Upper lobe of left lung (tissue), 6 donors: ENCODE measurements around the gene RNF215. TPM values are rescaled to one million over a fixed set of nuclear protein-coding genes. Genes with fewer than 3 reads are reported as not detected.

Experiments
- ATAC-seq, 2 donors: fragments of 200-7000 bp; cut with Tn5 transposase; one replicate each; pipeline ENCODE4 v1.9.1; 2022; ENCODE audit warnings: mild to moderate bottlenecking in 2 of 2, moderate library complexity in 2 of 2; ENCODE audit not compliant: low FRiP score in 2 of 2
- DNase-seq, 2 donors: peaks; one replicate each; pipeline ENCODE4 v3.0.0-alpha.2; 2019 to 2020
- H3K27ac ChIP-seq, 4 donors: fragments of 200-600 bp; sonication (generic); one replicate each; pipeline ENCODE4 v1.5.1; 2016 to 2019
- H3K27me3 ChIP-seq, 4 donors: fragments of 200-600 bp; sonication (generic); one replicate each; pipeline ENCODE4 v1.5.1; 2017 to 2019
- H3K36me3 ChIP-seq, 4 donors: fragments of 200-600 bp; sonication (generic); one replicate each; pipeline ENCODE4 v1.5.1; 2016 to 2019
- H3K4me1 ChIP-seq, 4 donors: fragments of 200-600 bp; sonication (generic); one replicate each; pipeline ENCODE4 v1.5.1; 2018 to 2019
- H3K4me3 ChIP-seq, 4 donors: fragments of 200-600 bp; sonication (generic); one replicate each; pipeline ENCODE4 v1.5.1; 2017 to 2019; ENCODE audit warnings: mild to moderate bottlenecking in 2 of 4, moderate library complexity in 1 of 4
- H3K9me3 ChIP-seq, 4 donors: fragments of 200-600 bp; sonication (generic); one replicate each; pipeline ENCODE4 v1.5.1; 2018 to 2019
- EP300 ChIP-seq, 4 donors: sonication (generic); formaldehyde crosslinking; IDR thresholded peaks; one replicate each; pipeline ENCODE4 v1.5.1; 2017; ENCODE audit warnings: antibody characterized with exemption in 4 of 4, control low read depth in 2 of 4
- POLR2A ChIP-seq, 4 donors: fragments of 450-650 bp; IDR thresholded peaks; one replicate each; pipeline ENCODE4 v1.5.1; 2016 to 2017; ENCODE audit warnings: antibody characterized with exemption in 4 of 4, mild to moderate bottlenecking in 2 of 4
- POLR2AphosphoS5 ChIP-seq, 2 donors: sonication (generic); formaldehyde crosslinking; IDR thresholded peaks; one replicate each; pipeline ENCODE4 v1.5.1; 2017; ENCODE audit warnings: antibody characterized with exemption in 2 of 2
- WGBS, 2 donors: methylation state at CpG; one replicate each; pipeline ENCODE4 v1.1.5; 2017 to 2018; 5-methylcytosine and 5-hydroxymethylcytosine counted together
- total RNA-seq, 6 donors: library from RNA; depleted of rRNA in 4 of 6; stranded (reverse); fragments of >200 nt in 4 of 6; gene quantifications; one replicate each; pipeline versions ENCODE4 v1.1.0 to v1.2.1, GENCODE V29; 2016 to 2021
- TF ChIP-seq, protein P1 (sequence below), 6 experiments: fragments of 450-650 bp in 4 of 6; fragments of 200-600 bp in 2 of 6; sonication (generic) in 2 of 6; IDR thresholded peaks; one replicate each; pipeline ENCODE4 v1.5.1; 2016 to 2019; ENCODE audit warnings: antibody characterized with exemption in 6 of 6
- donor health status: DM: no; HTN: no; CAD: no; lungs with moderate emphysema.
- donor health status: DM: no; HTN: yes; CAD: no; lungs with severe emphysema.

Gene RNF215
- 10 to 100 TPM in 5 of 6 donors, 1 to 10 TPM in 1; 9.3 to 30.3 (median 16.5) TPM for total RNA-seq

DNA sequence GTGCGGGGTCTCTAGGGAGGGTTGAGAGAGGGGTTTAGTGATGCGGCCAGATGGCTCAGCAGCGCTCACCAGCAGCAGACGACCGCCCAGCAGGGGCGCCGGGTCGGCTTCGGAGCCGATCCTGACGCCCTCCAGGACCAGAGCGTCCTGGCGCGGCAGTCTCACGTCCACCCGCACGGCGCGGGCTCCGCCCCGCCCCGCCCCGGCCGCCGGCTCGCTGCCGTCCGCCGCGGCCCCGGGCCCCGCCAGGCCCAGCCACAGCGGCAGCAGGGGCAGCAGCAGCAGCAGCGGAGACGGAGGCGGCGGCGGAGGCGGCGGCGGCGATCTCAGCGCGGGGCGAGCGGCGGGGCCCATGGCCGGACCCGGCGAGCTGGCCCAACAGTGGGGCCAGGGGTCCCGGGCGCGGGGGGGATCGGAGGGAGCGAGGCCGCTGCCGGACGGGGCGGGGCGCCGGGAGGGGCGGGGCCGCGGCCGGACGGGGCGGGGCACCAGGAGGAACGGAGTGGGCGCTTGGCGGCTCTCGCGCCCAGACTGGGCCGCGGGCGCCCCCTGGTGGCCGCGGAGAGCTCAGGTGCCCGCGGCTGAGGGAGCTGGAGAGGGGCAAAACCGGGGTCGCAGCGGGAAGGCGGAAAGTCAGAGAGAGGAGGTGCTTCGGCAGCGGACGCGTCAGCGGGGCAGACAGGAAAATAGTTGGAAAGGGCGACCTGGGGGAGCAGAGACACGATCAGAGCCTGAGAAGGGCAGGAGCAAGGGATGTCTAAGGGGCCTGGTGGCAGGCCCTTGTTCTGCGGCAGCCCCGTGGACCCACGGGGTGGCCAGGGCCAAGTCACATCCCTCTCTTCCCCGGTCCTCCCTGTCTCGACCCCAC, at the start of gene RNF215:
RNF215 (minus strand) TSS at position 452 of the 868 bp plus-strand sequence; CDS start at position 354, 98 bp downstream.
- ATAC-seq (peak; percentile 93 to 97), DNase-seq (peak; percentile 84 to 99)
- peak in 1 of 4 donors; percentile 26 for TF ChIP-seq POLR2A (IDR thresholded peaks at IDR 0.05)
- no peak for TF ChIP-seq POLR2AphosphoS5 (IDR thresholded peaks at IDR 0.05)
- TF ChIP-seq, protein P1, sequence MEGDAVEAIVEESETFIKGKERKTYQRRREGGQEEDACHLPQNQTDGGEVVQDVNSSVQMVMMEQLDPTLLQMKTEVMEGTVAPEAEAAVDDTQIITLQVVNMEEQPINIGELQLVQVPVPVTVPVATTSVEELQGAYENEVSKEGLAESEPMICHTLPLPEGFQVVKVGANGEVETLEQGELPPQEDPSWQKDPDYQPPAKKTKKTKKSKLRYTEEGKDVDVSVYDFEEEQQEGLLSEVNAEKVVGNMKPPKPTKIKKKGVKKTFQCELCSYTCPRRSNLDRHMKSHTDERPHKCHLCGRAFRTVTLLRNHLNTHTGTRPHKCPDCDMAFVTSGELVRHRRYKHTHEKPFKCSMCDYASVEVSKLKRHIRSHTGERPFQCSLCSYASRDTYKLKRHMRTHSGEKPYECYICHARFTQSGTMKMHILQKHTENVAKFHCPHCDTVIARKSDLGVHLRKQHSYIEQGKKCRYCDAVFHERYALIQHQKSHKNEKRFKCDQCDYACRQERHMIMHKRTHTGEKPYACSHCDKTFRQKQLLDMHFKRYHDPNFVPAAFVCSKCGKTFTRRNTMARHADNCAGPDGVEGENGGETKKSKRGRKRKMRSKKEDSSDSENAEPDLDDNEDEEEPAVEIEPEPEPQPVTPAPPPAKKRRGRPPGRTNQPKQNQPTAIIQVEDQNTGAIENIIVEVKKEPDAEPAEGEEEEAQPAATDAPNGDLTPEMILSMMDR (IDR thresholded peaks at IDR 0.05) = peak; percentile 95 to 98 (median 97)
- Histone ChIP-seq H3K36me3 (peaks cover 0 to 20% (median 5%) of the 10 kb centered on the region in 4 donors), H3K27me3 (no peaks in the 10 kb centered on the region), H3K27ac (peak within 1 kb of the TSS; percentile 60 to 88 (median 71)), H3K4me3 (peak within 1 kb of the TSS; percentile 41 to 73 (median 64)), H3K4me1 (peaks cover 10 to 17% (median 17%) of the 10 kb centered on the region in 4 donors), H3K9me3 (no peaks in the 10 kb centered on the region)
- 4 to 12% methylated on average over 20 to 33 of the region's 95 CpGs for WGBS, 2 donors

DNA sequence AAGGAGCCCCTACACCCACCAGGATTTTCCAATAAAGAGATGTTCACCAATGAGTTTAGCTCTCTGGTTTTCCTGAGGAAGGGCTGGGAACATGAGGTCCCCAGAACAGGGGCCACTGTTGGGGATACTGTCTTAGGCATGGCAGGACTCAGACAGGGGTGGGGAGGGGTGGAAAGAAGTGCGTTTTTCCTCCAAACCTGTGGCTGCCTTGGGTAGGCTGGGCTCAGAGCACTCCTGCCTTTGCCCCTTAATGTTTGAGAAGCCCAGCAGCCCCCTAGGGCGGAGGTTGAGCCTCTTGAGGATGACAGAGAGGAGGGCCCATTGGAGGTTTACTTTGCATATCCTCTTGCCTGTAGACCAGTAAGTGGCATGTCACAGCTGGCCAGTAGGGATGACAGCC, 49.0 kb upstream of the RNF215 start:
- TF ChIP-seq POLR2AphosphoS5 (IDR thresholded peaks at IDR 0.05) = no peak
- no peak for TF ChIP-seq POLR2A (IDR thresholded peaks at IDR 0.05)
- TF ChIP-seq, protein P1 (IDR thresholded peaks at IDR 0.05) = no peak
- no peak for TF ChIP-seq EP300 (IDR thresholded peaks at IDR 0.05)
- H3K27me3 ChIP-seq = no peaks in the 10 kb centered on the region
- no peak overlapping the region for H3K4me3 ChIP-seq
- no peaks in the 10 kb centered on the region for H3K36me3 ChIP-seq
- DNase-seq (no peak), ATAC-seq (no peak)
- no peaks in the 10 kb centered on the region for H3K9me3 ChIP-seq
- 89 to 90% methylated on average over 2 of the region's 2 CpGs for WGBS, 2 donors
- H3K27ac ChIP-seq = peak overlapping the region in 3 of 4 donors; percentile 62 to 76 (median 72)
- H3K4me1 ChIP-seq = no peaks in the 10 kb centered on the region

DNA sequence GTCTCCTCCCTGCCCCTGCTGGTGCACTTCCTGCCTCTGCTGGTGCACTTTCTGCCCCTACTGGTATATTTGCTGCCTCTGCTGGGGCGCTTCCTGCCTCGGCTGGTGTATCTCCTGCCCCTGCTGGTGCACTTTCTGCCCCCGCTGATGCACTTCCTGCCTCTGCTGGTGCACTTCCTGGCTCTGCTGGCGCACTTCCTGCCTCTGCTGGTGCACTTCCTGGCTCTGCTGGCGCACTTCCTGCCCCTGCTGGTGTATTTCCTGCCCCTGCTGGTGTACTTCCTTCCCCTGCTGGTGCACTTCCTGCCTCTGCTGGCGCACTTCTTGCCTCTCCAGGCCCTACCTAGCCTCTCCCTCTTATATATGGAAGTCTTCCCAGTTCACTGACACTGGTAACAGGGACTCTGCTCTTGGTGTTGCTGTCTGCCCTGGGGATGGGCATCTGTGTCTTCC, 48.5 kb upstream of the RNF215 start:
- DNase-seq = peak in 1 of 2 donors; percentile 54
- Histone ChIP-seq H3K27ac (peak overlapping the region; percentile 35 to 76 (median 67)), H3K4me1 (no peaks in the 10 kb centered on the region), H3K36me3 (no peaks in the 10 kb centered on the region), H3K9me3 (no peaks in the 10 kb centered on the region), H3K27me3 (no peaks in the 10 kb centered on the region), H3K4me3 (no peak overlapping the region)
- ATAC-seq = no peak
- TF ChIP-seq, protein P1 (IDR thresholded peaks at IDR 0.05) = peak in 4 of 6 experiments; percentile 27 to 38 (median 32)
- TF ChIP-seq EP300 (IDR thresholded peaks at IDR 0.05) (peak in 2 of 4 donors; percentile 20 to 57), POLR2AphosphoS5 (IDR thresholded peaks at IDR 0.05) (no peak), POLR2A (IDR thresholded peaks at IDR 0.05) (peak in 1 of 4 donors; percentile 40)
- 49 to 61% methylated on average over 6 of the region's 6 CpGs for WGBS, 2 donors

DNA sequence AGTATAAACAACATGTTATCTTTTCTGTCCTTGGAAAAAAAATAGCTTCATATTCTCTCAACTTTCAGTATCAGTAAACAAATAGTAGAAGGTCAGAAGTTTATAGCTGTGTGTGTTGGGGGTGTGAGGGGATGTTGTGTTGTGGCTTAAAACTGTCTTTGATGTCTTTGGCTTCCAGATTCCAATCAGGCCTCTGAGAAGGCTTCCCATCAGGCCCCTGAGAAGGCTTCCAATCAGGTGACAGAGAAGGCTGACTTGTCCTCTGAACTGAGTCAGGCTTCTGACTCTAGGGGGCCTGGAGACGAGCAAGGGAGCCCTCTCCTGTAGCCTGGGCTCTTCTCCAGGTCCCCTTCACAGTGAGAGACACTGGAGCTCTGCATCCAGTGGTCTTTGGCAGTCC, 47.6 kb upstream of the RNF215 start:
- ATAC-seq = no peak
- Histone ChIP-seq H3K27me3 (no peaks in the 10 kb centered on the region), H3K27ac (peak overlapping the region; percentile 35 to 76 (median 67)), H3K4me3 (no peak overlapping the region), H3K9me3 (no peaks in the 10 kb centered on the region), H3K36me3 (no peaks in the 10 kb centered on the region), H3K4me1 (no peaks in the 10 kb centered on the region)
- 90% methylated on average over 1 of the region's 1 CpG; no CpG with 5 or more reads in 1 of the 2 donors for WGBS, 2 donors
- TF ChIP-seq EP300 (IDR thresholded peaks at IDR 0.05) = no peak
- no peak for TF ChIP-seq POLR2A (IDR thresholded peaks at IDR 0.05)
- TF ChIP-seq POLR2AphosphoS5 (IDR thresholded peaks at IDR 0.05) = no peak
- TF ChIP-seq, protein P1 (IDR thresholded peaks at IDR 0.05) = no peak
- no peak for DNase-seq
